GM12878 (cell line): ENCODE data around the gene GPR176.

Experiments used
- KDM1A ChIP-seq: fragments of 200-600 bp; sonication (generic); IDR thresholded peaks from 2 replicates; pipeline ENCODE4 v1.6.1; 2016; ENCODE audit warnings: borderline replicate concordance
- MXI1 ChIP-seq: fragments of 150-350 bp; IDR thresholded peaks from 2 replicates; pipeline ENCODE4 v1.6.1; 2011; ENCODE audit warnings: low read depth, mild to moderate bottlenecking, inconsistent platforms, low read length, improper control_type of control experiment
- MYC ChIP-seq: IDR thresholded peaks from 2 replicates; pipeline ENCODE4 v1.6.1; 2011; ENCODE audit warnings: mild to moderate bottlenecking, low read length, moderate library complexity, inconsistent platforms; ENCODE audit not compliant: insufficient read depth, insufficient replicate concordance, insufficient read length, severe bottlenecking
- POLR2A ChIP-seq: IDR thresholded peaks from 2 replicates; pipeline ENCODE4 v1.6.1; 2011; ENCODE audit warnings: low read depth, mild to moderate bottlenecking, low read length
- SP1 ChIP-seq: IDR thresholded peaks from one replicate; pipeline ENCODE4 v1.6.1; 2011; ENCODE audit warnings: low read depth, low read length
- TF ChIP-seq, protein P1 (sequence below), 3 experiments: IDR thresholded peaks in 2 of 3; conservative IDR thresholded peaks in 1 of 3; 2 replicates each; pipeline ENCODE4 v1.5.1; 2011; ENCODE audit warnings: low read depth in 3 of 3, low read length in 3 of 3, mild to moderate bottlenecking in 3 of 3, control low read depth in 2 of 3, moderate library complexity in 2 of 3, inconsistent platforms in 1 of 3, mixed read lengths in 1 of 3; ENCODE audit not compliant: control insufficient read depth in 2 of 3, insufficient read depth in 1 of 3; ENCODE audit errors: extremely low read depth in 1 of 3

DNA sequence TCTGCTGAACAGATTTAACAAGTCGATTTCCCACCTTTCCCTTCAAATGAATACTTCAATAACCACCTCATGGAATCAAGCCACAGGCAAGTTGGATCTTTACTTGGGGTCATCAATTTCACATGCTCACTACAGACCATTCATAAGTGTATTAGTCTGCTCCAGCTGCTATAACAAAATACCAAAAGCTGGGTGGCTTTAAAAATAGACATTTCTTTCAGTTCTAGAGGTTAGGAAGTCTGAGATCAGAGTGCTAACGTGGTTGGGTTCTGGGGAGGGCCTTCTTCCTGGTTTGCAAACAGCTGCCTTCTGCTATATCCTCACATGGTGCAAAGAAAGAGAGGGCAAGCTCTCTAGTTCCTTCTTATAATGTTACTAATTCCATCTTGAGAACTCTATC, 5.1 kb downstream of the GPR176 start:
- TF ChIP-seq MXI1 (no peak), KDM1A (no peak), POLR2A (no peak), SP1 (no peak), MYC (no peak)
- TF ChIP-seq, protein P1, sequence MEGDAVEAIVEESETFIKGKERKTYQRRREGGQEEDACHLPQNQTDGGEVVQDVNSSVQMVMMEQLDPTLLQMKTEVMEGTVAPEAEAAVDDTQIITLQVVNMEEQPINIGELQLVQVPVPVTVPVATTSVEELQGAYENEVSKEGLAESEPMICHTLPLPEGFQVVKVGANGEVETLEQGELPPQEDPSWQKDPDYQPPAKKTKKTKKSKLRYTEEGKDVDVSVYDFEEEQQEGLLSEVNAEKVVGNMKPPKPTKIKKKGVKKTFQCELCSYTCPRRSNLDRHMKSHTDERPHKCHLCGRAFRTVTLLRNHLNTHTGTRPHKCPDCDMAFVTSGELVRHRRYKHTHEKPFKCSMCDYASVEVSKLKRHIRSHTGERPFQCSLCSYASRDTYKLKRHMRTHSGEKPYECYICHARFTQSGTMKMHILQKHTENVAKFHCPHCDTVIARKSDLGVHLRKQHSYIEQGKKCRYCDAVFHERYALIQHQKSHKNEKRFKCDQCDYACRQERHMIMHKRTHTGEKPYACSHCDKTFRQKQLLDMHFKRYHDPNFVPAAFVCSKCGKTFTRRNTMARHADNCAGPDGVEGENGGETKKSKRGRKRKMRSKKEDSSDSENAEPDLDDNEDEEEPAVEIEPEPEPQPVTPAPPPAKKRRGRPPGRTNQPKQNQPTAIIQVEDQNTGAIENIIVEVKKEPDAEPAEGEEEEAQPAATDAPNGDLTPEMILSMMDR (IDR thresholded peaks at IDR 0.05 in 2 of 3, conservative IDR thresholded peaks at IDR 0.05 in 1 of 3; ENCODE audit: control insufficient read depth in 2 of 3, extremely low read depth in 1 of 3, insufficient read depth in 1 of 3, low read depth in 3 of 3, low read length in 3 of 3): no peak
